Measurements from ENCODE around the gene FOXP2. TPM values are rescaled to one million over a fixed set of nuclear protein-coding genes. Genes with fewer than 3 reads are reported as not detected.
"Not testable (repeated sequence)": the region's sequence is repeated elsewhere in the genome, so short reads cannot be mapped to it uniquely, and the experiment has no call there.

The FOXP2 gene
- total and polyA plus RNA-seq, 4 experiments from 2014 or later, result not detected

- H3K4me1 ChIP-seq (ENCODE audit: insufficient read depth, low read length); POLR2A ChIA-PET (ENCODE audit: partially characterized antibody); H3K9me3 Mint-ChIP-seq; CTCF ChIA-PET (ENCODE audit: partially characterized antibody); H3K27ac Mint-ChIP-seq; H3K36me3 ChIP-seq (ENCODE audit: insufficient read depth, low read length); H3K4me1 Mint-ChIP-seq; intact Hi-C loops (cut with micrococcal nuclease); H3K27me3 ChIP-seq (ENCODE audit: insufficient read depth, low read length); H3K36me3 Mint-ChIP-seq; H3K27ac ChIP-seq (ENCODE audit: low read depth, low read length); DNase-seq; H3K4me3 ChIP-seq (ENCODE audit: low read length in 2 of 2); H3K4me3 Mint-ChIP-seq; H3K9me3 ChIP-seq (ENCODE audit: control insufficient read depth in 1 of 2, low read length in 2 of 2); H3K27me3 Mint-ChIP-seq: not testable (repeated sequence)
Measured at GRCh38 chr7:114384346-114384745, 30.3 kb upstream of the FOXP2 start.

GRCh38 chr7:114388021-114388420, 26.6 kb upstream of the FOXP2 start:
- ChIA-PET CTCF (ENCODE audit: partially characterized antibody) (no interaction called here), POLR2A (ENCODE audit: partially characterized antibody) (no interaction called here)
- H3K4me3 Mint-ChIP-seq, result no peak overlapping the region
- no peaks in the 10 kb centered on the region for H3K36me3 Mint-ChIP-seq
- Histone ChIP-seq H3K9me3 (ENCODE audit: control insufficient read depth in 1 of 2, low read length in 2 of 2) (no peaks in the 10 kb centered on the region), H3K27ac (ENCODE audit: low read depth, low read length) (no peak overlapping the region), H3K36me3 (ENCODE audit: insufficient read depth, low read length) (no peaks in the 10 kb centered on the region), H3K4me3 (ENCODE audit: low read length in 2 of 2) (no peak overlapping the region), H3K27me3 (ENCODE audit: insufficient read depth, low read length) (no peaks in the 10 kb centered on the region), H3K4me1 (ENCODE audit: insufficient read depth, low read length) (no peaks in the 10 kb centered on the region)
- no peak for DNase-seq
- H3K27me3 Mint-ChIP-seq, result peaks cover 0 to 3% of the 10 kb centered on the region in 2 donors
- H3K9me3 Mint-ChIP-seq, result peaks cover 0 to 3% (median 0%) of the 10 kb centered on the region in 8 donors
- H3K4me1 Mint-ChIP-seq, result no peaks in the 10 kb centered on the region
- intact Hi-C loops (cut with micrococcal nuclease), result no loop called here
- no peak overlapping the region for H3K27ac Mint-ChIP-seq

GRCh38 chr7:114392686-114393085, 21.9 kb upstream of the FOXP2 start:
- no peak for DNase-seq
- ChIA-PET CTCF (ENCODE audit: partially characterized antibody) (no interaction called here), POLR2A (ENCODE audit: partially characterized antibody) (no interaction called here)
- no peak overlapping the region for H3K27ac Mint-ChIP-seq
- no peak overlapping the region for H3K4me3 ChIP-seq (ENCODE audit: low read length in 2 of 2)
- no peaks in the 10 kb centered on the region for H3K4me1 ChIP-seq (ENCODE audit: insufficient read depth, low read length)
- intact Hi-C loops (cut with micrococcal nuclease), result no loop called here
- no peak overlapping the region for H3K27ac ChIP-seq (ENCODE audit: low read depth, low read length)
- no peaks in the 10 kb centered on the region for H3K9me3 ChIP-seq (ENCODE audit: control insufficient read depth in 1 of 2, low read length in 2 of 2)
- H3K36me3 Mint-ChIP-seq, result no peaks in the 10 kb centered on the region
- no peaks in the 10 kb centered on the region for H3K9me3 Mint-ChIP-seq
- H3K4me1 Mint-ChIP-seq, result no peaks in the 10 kb centered on the region
- H3K36me3 ChIP-seq (ENCODE audit: insufficient read depth, low read length), result no peaks in the 10 kb centered on the region
- H3K27me3 Mint-ChIP-seq, result no peaks in the 10 kb centered on the region
- no peaks in the 10 kb centered on the region for H3K27me3 ChIP-seq (ENCODE audit: insufficient read depth, low read length)
- H3K4me3 Mint-ChIP-seq, result no peak overlapping the region

- Mint-ChIP-seq H3K4me1 (no peaks in the 10 kb centered on the region), H3K4me3 (no peak overlapping the region), H3K36me3 (no peaks in the 10 kb centered on the region), H3K9me3 (peaks cover 0 to 3% (median 0%) of the 10 kb centered on the region in 8 donors), H3K27ac (no peak overlapping the region), H3K27me3 (peaks cover 3% of the 10 kb centered on the region in 2 donors)
- H3K4me3 ChIP-seq (ENCODE audit: low read length in 2 of 2), result no peak overlapping the region
- POLR2A ChIA-PET (ENCODE audit: partially characterized antibody), result no interaction called here
- CTCF ChIA-PET (ENCODE audit: partially characterized antibody), result no interaction called here
- intact Hi-C loops (cut with micrococcal nuclease), result no loop called here
- H3K27me3 ChIP-seq (ENCODE audit: insufficient read depth, low read length), result no peaks in the 10 kb centered on the region
- H3K27ac ChIP-seq (ENCODE audit: low read depth, low read length), result no peak overlapping the region
- no peaks in the 10 kb centered on the region for H3K36me3 ChIP-seq (ENCODE audit: insufficient read depth, low read length)
- H3K4me1 ChIP-seq (ENCODE audit: insufficient read depth, low read length), result no peaks in the 10 kb centered on the region
- H3K9me3 ChIP-seq (ENCODE audit: control insufficient read depth in 1 of 2, low read length in 2 of 2), result no peaks in the 10 kb centered on the region
- no peak for DNase-seq
Measured at GRCh38 chr7:114402876-114403635, 11.6 kb upstream of the FOXP2 start.

GRCh38 chr7:114405427-114405826, 9.2 kb upstream of the FOXP2 start:
- Histone ChIP-seq H3K27ac (ENCODE audit: low read depth, low read length) (no peak overlapping the region), H3K27me3 (ENCODE audit: insufficient read depth, low read length) (no peaks in the 10 kb centered on the region), H3K4me1 (ENCODE audit: insufficient read depth, low read length) (no peaks in the 10 kb centered on the region), H3K36me3 (ENCODE audit: insufficient read depth, low read length) (no peaks in the 10 kb centered on the region), H3K9me3 (ENCODE audit: control insufficient read depth in 1 of 2, low read length in 2 of 2) (no peaks in the 10 kb centered on the region), H3K4me3 (ENCODE audit: low read length in 2 of 2) (no peak overlapping the region)
- H3K4me1 Mint-ChIP-seq, result no peaks in the 10 kb centered on the region
- peaks cover 0 to 3% (median 0%) of the 10 kb centered on the region in 8 donors for H3K9me3 Mint-ChIP-seq
- H3K4me3 Mint-ChIP-seq, result no peak overlapping the region
- H3K36me3 Mint-ChIP-seq, result no peaks in the 10 kb centered on the region
- POLR2A ChIA-PET (ENCODE audit: partially characterized antibody), result no interaction called here
- DNase-seq, result no peak
- CTCF ChIA-PET (ENCODE audit: partially characterized antibody), result no interaction called here
- intact Hi-C loops (cut with micrococcal nuclease), result no loop called here
- no peak overlapping the region for H3K27ac Mint-ChIP-seq
- peaks cover 1 to 3% of the 10 kb centered on the region in 2 donors for H3K27me3 Mint-ChIP-seq

- Mint-ChIP-seq H3K27ac (no peak overlapping the region), H3K4me1 (no peaks in the 10 kb centered on the region), H3K27me3 (peaks cover 3% of the 10 kb centered on the region in 2 donors), H3K9me3 (peaks cover 0 to 1% (median 0%) of the 10 kb centered on the region in 8 donors), H3K36me3 (no peaks in the 10 kb centered on the region), H3K4me3 (no peak overlapping the region)
- ChIA-PET POLR2A (ENCODE audit: partially characterized antibody) (no interaction called here), CTCF (ENCODE audit: partially characterized antibody) (no interaction called here)
- Histone ChIP-seq H3K27me3 (ENCODE audit: insufficient read depth, low read length) (no peaks in the 10 kb centered on the region), H3K36me3 (ENCODE audit: insufficient read depth, low read length) (no peaks in the 10 kb centered on the region), H3K9me3 (ENCODE audit: control insufficient read depth in 1 of 2, low read length in 2 of 2) (no peaks in the 10 kb centered on the region), H3K27ac (ENCODE audit: low read depth, low read length) (no peak overlapping the region), H3K4me1 (ENCODE audit: insufficient read depth, low read length) (no peaks in the 10 kb centered on the region), H3K4me3 (ENCODE audit: low read length in 2 of 2) (no peak overlapping the region)
- intact Hi-C loops (cut with micrococcal nuclease), result no loop called here
- DNase-seq, result no peak
Measured at GRCh38 chr7:114409750-114410149, 4.9 kb upstream of the FOXP2 start.

GRCh38 chr7:114412548-114412947, 2.1 kb upstream of the FOXP2 start:
- Mint-ChIP-seq H3K36me3 (no peaks in the 10 kb centered on the region), H3K27me3 (peaks cover 2 to 3% of the 10 kb centered on the region in 2 donors), H3K9me3 (no peaks in the 10 kb centered on the region), H3K4me1 (no peaks in the 10 kb centered on the region), H3K4me3 (no peak overlapping the region), H3K27ac (no peak overlapping the region)
- no peaks in the 10 kb centered on the region for H3K27me3 ChIP-seq (ENCODE audit: insufficient read depth, low read length)
- H3K36me3 ChIP-seq (ENCODE audit: insufficient read depth, low read length), result no peaks in the 10 kb centered on the region
- no peak for DNase-seq
- no peaks in the 10 kb centered on the region for H3K4me1 ChIP-seq (ENCODE audit: insufficient read depth, low read length)
- H3K4me3 ChIP-seq (ENCODE audit: low read length in 2 of 2), result no peak overlapping the region
- POLR2A ChIA-PET (ENCODE audit: partially characterized antibody), result no interaction called here
- intact Hi-C loops (cut with micrococcal nuclease), result no loop called here
- CTCF ChIA-PET (ENCODE audit: partially characterized antibody), result no interaction called here
- no peak overlapping the region for H3K27ac ChIP-seq (ENCODE audit: low read depth, low read length)
- H3K9me3 ChIP-seq (ENCODE audit: control insufficient read depth in 1 of 2, low read length in 2 of 2), result no peaks in the 10 kb centered on the region

GRCh38 chr7:114413761-114414155, 857 bp upstream of the FOXP2 start:
- CTCF ChIA-PET (ENCODE audit: partially characterized antibody), result no interaction called here
- Histone ChIP-seq H3K36me3 (ENCODE audit: insufficient read depth, low read length) (no peaks in the 10 kb centered on the region), H3K27ac (ENCODE audit: low read depth, low read length) (no peak overlapping the region), H3K4me3 (ENCODE audit: low read length in 2 of 2) (no peak overlapping the region), H3K4me1 (ENCODE audit: insufficient read depth, low read length) (no peaks in the 10 kb centered on the region), H3K9me3 (ENCODE audit: control insufficient read depth in 1 of 2, low read length in 2 of 2) (no peaks in the 10 kb centered on the region), H3K27me3 (ENCODE audit: insufficient read depth, low read length) (no peaks in the 10 kb centered on the region)
- Mint-ChIP-seq H3K36me3 (no peaks in the 10 kb centered on the region), H3K27me3 (peaks cover 2 to 3% of the 10 kb centered on the region in 2 donors), H3K27ac (no peak overlapping the region), H3K4me1 (no peaks in the 10 kb centered on the region), H3K9me3 (no peaks in the 10 kb centered on the region), H3K4me3 (no peak overlapping the region)
- intact Hi-C loops (cut with micrococcal nuclease), result no loop called here
- DNase-seq, result no peak
- POLR2A ChIA-PET (ENCODE audit: partially characterized antibody), result no interaction called here
